Inflammatory macrophage treated with lipopolysaccharide for 1 hour (primary cell): Measurements from ENCODE around the gene LRMDA.
"Not testable (repeated sequence)": the region's sequence is repeated elsewhere in the genome, so short reads cannot be mapped to it uniquely, and the experiment has no call there.

Experiments
- DNase-seq, 2 donors: peaks; one replicate each; pipeline ENCODE4 v3.0.0-alpha.2; 2020 to 2022

Gene LRMDA

GRCh38 chr10:76492678-76493472, 1061.5 kb downstream of the LRMDA start:
- DNase-seq: no peak

GRCh38 chr10:76497666-76498065, 1066.2 kb downstream of the LRMDA start:
- no peak for DNase-seq

- DNase-seq: no peak
These were observed 1073.4 kb downstream of the LRMDA start for GRCh38 chr10:76504823-76505222.

GRCh38 chr10:76509446-76509845, 1078.0 kb downstream of the LRMDA start:
- peak; percentile 79 to 84 for DNase-seq

- DNase-seq: no peak
These were observed 1082.9 kb downstream of the LRMDA start for GRCh38 chr10:76514321-76514720.

- no peak for DNase-seq
These were observed 1083.4 kb downstream of the LRMDA start for GRCh38 chr10:76514869-76515268.

GRCh38 chr10:76522547-76522946, 1091.1 kb downstream of the LRMDA start:
- no peak for DNase-seq

GRCh38 chr10:76523246-76523645, 1091.8 kb downstream of the LRMDA start:
- no peak for DNase-seq

GRCh38 chr10:76523791-76524351, 1092.4 kb downstream of the LRMDA start:
- no peak for DNase-seq

GRCh38 chr10:76526833-76527232, 1095.4 kb downstream of the LRMDA start:
- DNase-seq: not testable (repeated sequence)

GRCh38 chr10:76540331-76540730, 1108.9 kb downstream of the LRMDA start:
- DNase-seq: no peak

- DNase-seq: no peak
These were observed 1109.4 kb downstream of the LRMDA start for GRCh38 chr10:76540786-76541185.

- no peak for DNase-seq
These were observed 1110.4 kb downstream of the LRMDA start for GRCh38 chr10:76541852-76542251.

- DNase-seq: no peak
These were observed 1111.0 kb downstream of the LRMDA start for GRCh38 chr10:76542307-76542930.

- DNase-seq: no peak
These were observed 1112.2 kb downstream of the LRMDA start for GRCh38 chr10:76543655-76544054.

GRCh38 chr10:76544789-76545188, 1113.4 kb downstream of the LRMDA start:
- no peak for DNase-seq

GRCh38 chr10:76546411-76546810, 1115.0 kb downstream of the LRMDA start:
- DNase-seq: no peak

- peak; percentile 55 to 94 for DNase-seq
These were observed 1116.0 kb downstream of the LRMDA start for GRCh38 chr10:76547352-76547972.

GRCh38 chr10:76548716-76549115, 1117.3 kb downstream of the LRMDA start:
- no peak for DNase-seq

- DNase-seq: no peak
These were observed 1117.7 kb downstream of the LRMDA start for GRCh38 chr10:76549171-76549570.

GRCh38 chr10:76550806-76551205, 1119.4 kb downstream of the LRMDA start:
- peak; percentile 20 to 65 for DNase-seq

GRCh38 chr10:76552091-76552873, 1120.9 kb downstream of the LRMDA start:
- DNase-seq: peak in 1 of 2 donors; percentile 12
